SHP77 treated with DMSO at 0.1 percent for 48 hours (cell line): Measurements from ENCODE around the gene ACBD4.

Experiments used
- DNase-seq: peaks from one replicate; lab custom pipeline; 2025; lab: John Stamatoyannopoulos, UW

Gene ACBD4

DNA sequence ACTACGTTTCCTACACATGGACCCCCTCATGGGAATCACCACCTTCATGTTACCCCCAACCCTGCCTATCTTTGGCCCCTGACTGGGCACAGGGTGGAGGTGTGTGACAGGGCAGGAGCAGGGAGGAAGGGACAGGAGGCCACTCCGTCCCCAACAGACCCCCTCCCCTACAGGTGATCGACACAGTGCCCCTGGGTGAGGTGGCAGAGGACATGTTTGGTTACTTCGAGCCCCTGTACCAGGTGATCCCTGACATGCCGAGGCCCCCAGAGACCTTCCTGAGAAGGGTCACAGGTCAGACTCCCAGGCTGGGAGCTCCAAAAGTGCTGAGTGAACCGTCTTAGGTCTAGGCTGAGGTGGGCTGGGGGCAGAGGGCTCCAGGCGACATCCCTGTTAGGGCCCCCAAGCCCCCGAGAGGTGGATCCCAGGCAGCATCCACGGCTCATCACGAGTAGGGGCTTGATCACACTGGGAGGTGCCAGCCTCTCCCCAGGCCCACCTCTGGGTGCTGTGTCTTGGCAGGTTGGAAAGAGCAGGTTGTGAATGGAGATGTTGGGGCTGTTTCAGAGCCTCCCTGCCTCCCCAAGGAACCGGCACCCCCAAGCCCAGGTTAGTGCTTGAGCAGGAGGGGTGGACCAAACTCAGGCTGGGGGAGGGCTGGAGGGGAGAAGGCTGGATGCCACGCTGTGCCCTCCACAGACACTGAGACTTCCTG lies 1.5 kb downstream of the ACBD4 start:
- no peak for DNase-seq

DNA sequence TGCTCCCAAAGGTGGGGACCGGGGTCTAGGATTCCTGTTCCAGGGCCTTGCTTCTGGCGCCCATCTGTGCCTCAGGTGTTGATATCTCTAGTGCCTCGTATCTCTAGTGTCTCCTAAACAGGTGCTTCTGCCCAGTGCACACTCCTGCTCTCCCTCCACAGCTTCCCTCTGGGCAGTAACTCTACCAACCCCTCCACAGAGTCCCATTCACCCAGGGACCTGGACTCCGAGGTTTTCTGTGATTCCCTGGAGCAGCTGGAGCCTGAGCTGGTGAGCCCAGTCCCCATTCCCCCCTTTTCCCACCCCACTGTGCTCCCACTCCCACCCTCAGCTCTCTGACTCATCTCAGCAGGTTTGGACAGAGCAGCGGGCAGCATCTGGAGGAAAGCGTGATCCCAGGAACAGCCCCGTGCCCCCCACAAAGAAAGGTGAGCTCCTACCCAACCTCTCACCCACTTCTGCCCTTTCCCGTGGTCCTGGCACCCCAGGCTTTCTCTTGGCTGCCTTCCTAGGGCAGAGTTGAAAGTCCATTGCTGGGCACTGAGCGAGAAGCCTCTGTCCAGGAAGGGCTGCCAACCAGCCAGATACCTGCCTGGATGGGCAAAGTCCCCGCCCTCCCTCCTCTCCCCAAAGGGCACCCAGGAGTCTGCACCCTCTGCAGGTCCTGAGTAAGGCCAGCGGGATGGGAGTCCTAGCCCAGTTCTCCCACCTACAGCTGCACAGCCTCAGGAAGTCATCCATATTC lies 2.2 kb downstream of the ACBD4 start:
- no peak for DNase-seq

DNA sequence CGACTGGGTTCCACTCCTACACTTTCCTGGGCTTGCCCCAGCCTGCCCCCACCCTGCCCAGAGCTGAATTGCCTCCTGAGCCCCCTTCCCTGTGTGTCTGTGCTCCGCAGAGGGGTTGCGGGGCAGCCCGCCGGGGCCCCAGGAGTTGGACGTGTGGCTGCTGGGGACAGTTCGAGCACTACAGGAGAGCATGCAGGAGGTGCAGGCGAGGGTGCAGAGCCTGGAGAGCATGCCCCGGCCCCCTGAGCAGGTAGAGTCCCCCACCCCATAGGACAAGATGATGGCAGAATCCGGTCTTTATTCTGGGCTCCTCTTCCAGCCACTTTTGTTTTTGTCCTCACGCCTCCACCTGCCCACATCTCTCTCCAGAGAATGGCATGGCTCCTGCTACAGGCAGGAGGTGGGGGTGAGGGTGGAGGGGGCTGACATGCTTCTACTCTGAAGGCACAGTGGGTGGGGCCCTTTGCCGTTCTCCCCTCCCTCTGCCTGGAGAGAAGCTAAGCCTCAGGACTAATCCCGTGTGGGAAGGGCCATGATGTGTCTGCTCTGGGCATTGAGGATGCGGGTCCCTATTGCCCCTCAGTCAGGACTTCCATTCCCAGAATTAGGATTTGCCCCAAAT lies 3.5 kb downstream of the ACBD4 start:
- DNase-seq, result no peak

GRCh38 chr17:45139533-45139920 lies 4.0 kb downstream of the ACBD4 start:
- DNase-seq, result no peak

DNA sequence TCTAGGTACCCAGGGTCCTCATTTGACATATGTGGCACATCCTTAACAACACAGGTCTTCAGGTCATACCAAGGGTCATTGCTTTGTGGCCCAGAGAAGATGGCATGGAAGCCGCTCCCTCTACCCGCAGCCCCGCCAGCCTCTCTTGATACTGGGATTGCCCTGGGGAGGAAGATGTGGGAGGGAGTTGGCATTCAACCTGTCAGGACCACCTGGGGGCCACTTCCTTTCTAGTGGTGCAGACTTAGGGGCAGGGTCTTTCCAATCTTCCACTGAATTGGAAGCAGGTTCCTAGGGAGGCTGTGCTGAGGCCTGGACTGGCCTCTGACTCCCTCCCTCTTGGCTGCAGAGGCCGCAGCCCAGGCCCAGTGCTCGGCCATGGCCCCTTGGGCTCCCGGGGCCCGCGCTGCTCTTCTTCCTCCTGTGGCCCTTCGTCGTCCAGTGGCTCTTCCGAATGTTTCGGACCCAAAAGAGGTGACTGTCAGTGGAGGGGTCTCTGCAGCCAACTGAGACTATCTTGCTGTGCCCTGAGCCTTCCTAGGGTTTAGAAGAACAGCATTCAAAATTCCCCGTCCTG lies 7.7 kb downstream of the ACBD4 start:
- no peak for DNase-seq

- DNase-seq, result no peak
Observed at GRCh38 chr17:45143767-45144198, 8.3 kb downstream of the ACBD4 start.

GRCh38 chr17:45144199-45145034 lies 8.9 kb downstream of the ACBD4 start:
- no peak for DNase-seq

- DNase-seq, result no peak
Observed at GRCh38 chr17:45145035-45145389, 9.5 kb downstream of the ACBD4 start.

- no peak for DNase-seq
Observed at GRCh38 chr17:45146166-45146565, 10.7 kb downstream of the ACBD4 start.

- no peak for DNase-seq
Observed at GRCh38 chr17:45146592-45146889, 11.1 kb downstream of the ACBD4 start.

DNA sequence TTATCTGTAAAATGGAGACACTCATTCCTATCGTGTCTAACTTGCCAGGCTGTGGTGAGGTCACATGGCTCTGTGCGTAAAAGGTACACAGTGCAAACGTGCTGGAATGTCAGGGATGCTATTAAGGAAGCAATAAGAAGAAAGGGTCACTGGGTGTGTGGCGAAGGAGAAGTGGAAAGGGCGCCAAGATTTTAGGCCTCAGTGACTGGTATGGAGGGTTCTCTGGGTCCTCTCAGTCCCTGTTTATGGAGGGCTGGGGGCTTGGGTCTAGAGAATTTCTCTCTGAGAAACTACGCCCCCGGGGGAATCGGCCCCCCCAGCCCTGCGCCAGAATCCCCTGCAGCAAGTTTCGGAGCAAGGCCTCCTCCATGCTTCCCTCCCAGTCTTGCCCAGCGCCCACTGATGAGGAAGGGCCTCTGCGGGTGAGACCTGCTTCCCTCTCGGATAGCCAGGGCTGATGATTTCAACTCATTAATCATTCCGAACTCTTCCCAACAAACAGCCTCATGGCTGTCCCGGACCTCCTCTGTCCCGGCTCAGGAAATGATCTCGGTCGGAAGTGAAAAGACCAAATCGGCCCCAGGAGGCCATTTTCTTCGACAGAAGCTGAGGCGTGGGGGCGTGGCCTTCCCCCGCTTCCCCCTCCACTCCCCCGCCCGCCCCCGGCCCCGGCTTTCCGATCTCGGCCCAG lies 11.5 kb downstream of the ACBD4 start:
- DNase-seq, result no peak

DNA sequence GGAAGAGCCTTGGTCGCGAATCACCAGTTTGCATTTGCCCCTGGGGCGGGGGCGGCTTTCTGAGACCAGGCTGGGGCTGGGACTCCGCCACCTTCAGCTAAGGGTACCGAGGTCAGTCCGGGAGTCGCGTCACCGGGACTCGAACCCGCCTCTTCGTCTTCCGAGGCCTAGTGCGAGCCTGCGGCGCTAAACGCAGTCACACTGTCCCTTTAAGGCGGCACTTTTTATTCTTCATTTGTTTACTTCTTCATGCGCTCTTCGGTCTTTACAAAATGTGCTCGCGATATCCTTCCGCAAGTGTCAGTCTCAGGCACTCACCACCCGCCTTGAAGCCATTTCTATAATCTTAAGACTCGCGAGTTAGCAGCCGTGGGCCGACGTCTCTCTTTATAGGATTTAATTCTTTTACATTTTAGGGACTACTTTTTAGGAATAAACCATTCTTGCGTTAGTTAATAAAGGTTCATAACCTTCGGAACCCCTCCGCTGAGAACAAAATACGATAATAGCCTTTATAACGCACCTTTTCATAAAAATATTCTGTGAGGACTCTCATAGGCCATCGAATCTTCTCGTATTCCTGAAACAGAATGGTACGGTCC lies 12.2 kb downstream of the ACBD4 start:
- peak; percentile 81 for DNase-seq

DNA sequence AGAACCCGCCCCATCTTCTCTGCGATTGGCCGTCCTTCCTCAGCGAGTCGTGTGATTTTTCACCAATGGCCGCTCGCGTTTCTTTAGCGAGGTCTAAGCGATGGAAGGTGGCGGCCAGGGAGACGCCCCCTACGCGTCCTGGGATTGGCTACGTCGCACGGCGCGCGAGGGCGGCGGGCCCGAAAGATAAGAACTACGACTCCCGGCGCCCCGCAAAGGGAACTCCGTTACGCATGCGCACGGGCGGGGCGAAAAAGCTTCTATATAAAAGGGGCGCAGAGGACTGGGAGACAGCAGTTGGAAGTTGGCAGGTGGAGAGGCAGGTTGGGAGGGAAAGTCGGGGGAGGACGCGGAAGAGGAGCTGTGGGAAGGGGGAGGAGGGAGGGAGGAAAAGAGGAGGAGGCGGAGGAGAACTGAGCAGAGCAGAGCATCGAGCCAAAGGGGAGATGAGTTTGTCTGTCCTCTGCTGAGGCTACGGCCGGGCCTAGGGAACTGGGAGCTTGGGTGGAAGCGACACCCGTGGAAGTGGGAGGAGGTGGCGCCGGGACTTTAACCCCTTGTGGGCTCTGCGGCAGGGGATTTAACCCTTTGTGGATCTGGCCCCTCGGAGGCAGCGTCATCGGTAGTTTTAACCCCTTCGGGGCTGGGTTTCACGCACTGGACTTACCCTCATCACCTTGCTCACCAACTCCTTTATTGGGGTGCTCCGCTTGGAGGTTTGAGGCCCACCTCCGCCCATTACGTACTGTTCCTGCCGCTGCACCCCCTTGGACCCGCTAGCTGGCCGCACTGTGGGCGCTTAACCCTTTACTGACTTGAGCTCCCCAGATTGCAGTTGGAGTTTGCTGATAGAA lies 12.9 kb downstream of the ACBD4 start, which contains the start of gene HEXIM1:
Gene HEXIM1 (plus strand): TSS at position 293 of the 854 bp plus-strand sequence. CDS start 716 bp downstream, outside the sequence.
- DNase-seq, result peak; percentile 95

GRCh38 chr17:45149037-45149668 lies 13.7 kb downstream of the ACBD4 start:
- peak; percentile 44 for DNase-seq

DNA sequence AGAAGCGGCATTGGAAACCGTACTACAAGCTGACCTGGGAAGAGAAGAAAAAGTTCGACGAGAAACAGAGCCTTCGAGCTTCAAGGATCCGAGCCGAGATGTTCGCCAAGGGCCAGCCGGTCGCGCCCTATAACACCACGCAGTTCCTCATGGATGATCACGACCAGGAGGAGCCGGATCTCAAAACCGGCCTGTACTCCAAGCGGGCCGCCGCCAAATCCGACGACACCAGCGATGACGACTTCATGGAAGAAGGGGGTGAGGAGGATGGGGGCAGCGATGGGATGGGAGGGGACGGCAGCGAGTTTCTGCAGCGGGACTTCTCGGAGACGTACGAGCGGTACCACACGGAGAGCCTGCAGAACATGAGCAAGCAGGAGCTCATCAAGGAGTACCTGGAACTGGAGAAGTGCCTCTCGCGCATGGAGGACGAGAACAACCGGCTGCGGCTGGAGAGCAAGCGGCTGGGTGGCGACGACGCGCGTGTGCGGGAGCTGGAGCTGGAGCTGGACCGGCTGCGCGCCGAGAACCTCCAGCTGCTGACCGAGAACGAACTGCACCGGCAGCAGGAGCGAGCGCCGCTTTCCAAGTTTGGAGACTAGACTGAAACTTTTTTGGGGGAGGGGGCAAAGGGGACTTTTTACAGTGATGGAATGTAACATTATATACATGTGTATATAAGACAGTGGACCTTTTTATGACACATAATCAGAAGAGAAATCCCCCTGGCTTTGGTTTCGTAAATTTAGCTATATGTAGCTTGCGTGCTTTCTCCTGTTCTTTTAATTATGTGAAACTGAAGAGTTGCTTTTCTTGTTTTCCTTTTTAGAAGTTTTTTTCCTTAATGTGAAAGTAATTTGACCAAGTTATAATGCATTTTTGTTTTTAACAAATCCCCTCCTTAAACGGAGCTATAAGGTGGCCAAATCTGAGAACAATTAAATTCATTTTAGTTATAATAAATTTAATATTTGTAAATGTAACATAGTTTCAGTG lies 14.5 kb downstream of the ACBD4 start:
- no peak for DNase-seq

GRCh38 chr17:45150911-45151809 lies 15.7 kb downstream of the ACBD4 start:
- no peak for DNase-seq

- no peak for DNase-seq
Observed at GRCh38 chr17:45155029-45155428, 19.5 kb downstream of the ACBD4 start.
